PC-3 (cell line): ENCODE measurements around the gene TFEB.

Experiments
- EZH2 ChIP-seq: fragments of 300-600 bp; sonication (generic); IDR thresholded peaks from one replicate; pipeline ENCODE4 v1.6.1; 2017; ENCODE audit warnings: antibody characterized with exemption, mild to moderate bottlenecking, low read length; ENCODE audit not compliant: unreplicated experiment
- TF ChIP-seq, protein P1 (sequence below): fragments of 300-600 bp; sonication (generic); conservative IDR thresholded peaks from 2 replicates; pipeline ENCODE4 v1.5.1; 2017; ENCODE audit warnings: antibody characterized with exemption, low read depth, mild to moderate bottlenecking, low read length

DNA sequence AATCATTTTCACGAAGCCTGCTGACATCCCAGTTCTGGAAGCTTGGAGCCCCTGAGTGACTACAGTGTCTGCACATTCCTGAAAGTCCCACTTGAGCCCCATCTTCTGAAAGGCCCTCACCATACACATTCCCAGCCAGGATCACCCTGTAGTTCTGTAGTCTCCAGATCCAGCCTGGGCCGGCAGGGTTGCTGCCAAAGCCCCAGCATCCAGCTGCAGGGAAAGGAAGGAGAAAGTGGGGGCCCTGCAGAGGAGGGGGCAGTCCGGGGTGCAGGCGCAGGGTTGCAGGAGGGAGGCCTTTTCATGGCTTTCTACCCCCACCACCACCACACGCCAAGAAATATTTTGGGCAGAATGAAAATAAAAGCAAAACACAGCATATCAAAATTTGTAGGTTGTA lies 71.1 kb downstream of the TFEB start:
- TF ChIP-seq, protein P1, sequence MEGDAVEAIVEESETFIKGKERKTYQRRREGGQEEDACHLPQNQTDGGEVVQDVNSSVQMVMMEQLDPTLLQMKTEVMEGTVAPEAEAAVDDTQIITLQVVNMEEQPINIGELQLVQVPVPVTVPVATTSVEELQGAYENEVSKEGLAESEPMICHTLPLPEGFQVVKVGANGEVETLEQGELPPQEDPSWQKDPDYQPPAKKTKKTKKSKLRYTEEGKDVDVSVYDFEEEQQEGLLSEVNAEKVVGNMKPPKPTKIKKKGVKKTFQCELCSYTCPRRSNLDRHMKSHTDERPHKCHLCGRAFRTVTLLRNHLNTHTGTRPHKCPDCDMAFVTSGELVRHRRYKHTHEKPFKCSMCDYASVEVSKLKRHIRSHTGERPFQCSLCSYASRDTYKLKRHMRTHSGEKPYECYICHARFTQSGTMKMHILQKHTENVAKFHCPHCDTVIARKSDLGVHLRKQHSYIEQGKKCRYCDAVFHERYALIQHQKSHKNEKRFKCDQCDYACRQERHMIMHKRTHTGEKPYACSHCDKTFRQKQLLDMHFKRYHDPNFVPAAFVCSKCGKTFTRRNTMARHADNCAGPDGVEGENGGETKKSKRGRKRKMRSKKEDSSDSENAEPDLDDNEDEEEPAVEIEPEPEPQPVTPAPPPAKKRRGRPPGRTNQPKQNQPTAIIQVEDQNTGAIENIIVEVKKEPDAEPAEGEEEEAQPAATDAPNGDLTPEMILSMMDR, result no peak
- TF ChIP-seq EZH2, result no peak
